ENCODE measurements around the gene STIM1.
A peak's percentile ranks its signal among the peaks of the same experiment; 100 is the strongest.

Gene STIM1

GRCh38 chr11:4059424-4059823, 204.0 kb downstream of the STIM1 start:
- no peak for DNase-seq
- Histone ChIP-seq H3K4me3 (no peak overlapping the region), H3K27ac (no peak overlapping the region), H3K4me1 (peaks cover 0 to 26% (median 11%) of the 10 kb centered on the region in 4 donors), H3K27me3 (no peaks in the 10 kb centered on the region), H3K36me3 (peaks cover 21 to 41% (median 36%) of the 10 kb centered on the region in 3 donors), H3K9me3 (no peaks in the 10 kb centered on the region)
- intact Hi-C loops (cut with DNase I; ENCODE audit: low total_unique reads) = no loop called here
- no peak for TF ChIP-seq CTCF (IDR thresholded peaks at IDR 0.05)

- Histone ChIP-seq H3K36me3 (peaks cover 21 to 40% (median 36%) of the 10 kb centered on the region in 3 donors), H3K4me1 (peaks cover 0 to 35% (median 20%) of the 10 kb centered on the region in 4 donors), H3K9me3 (no peaks in the 10 kb centered on the region), H3K27ac (no peak overlapping the region), H3K4me3 (no peak overlapping the region), H3K27me3 (no peaks in the 10 kb centered on the region)
- no peak for DNase-seq
- intact Hi-C loops (cut with DNase I; ENCODE audit: low total_unique reads) = no loop called here
- no peak for TF ChIP-seq CTCF (IDR thresholded peaks at IDR 0.05)
Measured at GRCh38 chr11:4060182-4060923, 204.9 kb downstream of the STIM1 start.

- no peak for DNase-seq
- Histone ChIP-seq H3K27me3 (no peaks in the 10 kb centered on the region), H3K4me1 (peaks cover 0 to 48% (median 29%) of the 10 kb centered on the region in 4 donors), H3K9me3 (no peaks in the 10 kb centered on the region), H3K4me3 (no peak overlapping the region), H3K27ac (peak overlapping the region in 1 of 2 donors; percentile 10), H3K36me3 (peaks cover 16 to 30% (median 28%) of the 10 kb centered on the region in 3 donors)
- intact Hi-C loops (cut with DNase I; ENCODE audit: low total_unique reads) = no loop called here
- no peak for TF ChIP-seq CTCF (IDR thresholded peaks at IDR 0.05)
Measured at GRCh38 chr11:4061700-4062099, 206.2 kb downstream of the STIM1 start.

DNA sequence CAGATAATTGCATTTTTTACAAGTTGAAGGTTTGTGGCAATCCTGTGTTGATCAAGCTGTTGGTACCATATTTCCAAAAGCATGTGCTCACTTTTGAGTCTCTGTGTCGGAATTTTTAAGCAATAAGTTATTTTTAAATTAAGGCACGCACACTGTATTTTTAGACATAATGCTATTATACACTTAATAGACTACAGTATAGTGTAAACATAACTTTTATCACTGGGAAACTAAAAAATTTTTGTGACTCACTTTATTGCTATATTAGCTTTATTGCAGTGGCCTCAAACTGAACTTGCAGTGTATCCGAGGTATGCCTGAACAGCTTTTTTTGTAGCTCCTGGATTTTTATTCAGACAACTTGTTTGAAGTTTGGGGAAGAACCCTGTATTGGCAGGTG, 207.9 kb downstream of the STIM1 start:
- no peaks in the 10 kb centered on the region for H3K9me3 ChIP-seq
- H3K4me1 ChIP-seq = peaks cover 0 to 54% (median 29%) of the 10 kb centered on the region in 4 donors
- H3K27ac ChIP-seq = peak overlapping the region; percentile 17 to 18
- TF ChIP-seq CTCF (IDR thresholded peaks at IDR 0.05) = no peak
- intact Hi-C loops (cut with DNase I; ENCODE audit: low total_unique reads) = no loop called here
- H3K4me3 ChIP-seq = no peak overlapping the region
- DNase-seq = no peak
- peaks cover 15 to 25% (median 22%) of the 10 kb centered on the region in 3 donors for H3K36me3 ChIP-seq
- H3K27me3 ChIP-seq = no peaks in the 10 kb centered on the region

DNA sequence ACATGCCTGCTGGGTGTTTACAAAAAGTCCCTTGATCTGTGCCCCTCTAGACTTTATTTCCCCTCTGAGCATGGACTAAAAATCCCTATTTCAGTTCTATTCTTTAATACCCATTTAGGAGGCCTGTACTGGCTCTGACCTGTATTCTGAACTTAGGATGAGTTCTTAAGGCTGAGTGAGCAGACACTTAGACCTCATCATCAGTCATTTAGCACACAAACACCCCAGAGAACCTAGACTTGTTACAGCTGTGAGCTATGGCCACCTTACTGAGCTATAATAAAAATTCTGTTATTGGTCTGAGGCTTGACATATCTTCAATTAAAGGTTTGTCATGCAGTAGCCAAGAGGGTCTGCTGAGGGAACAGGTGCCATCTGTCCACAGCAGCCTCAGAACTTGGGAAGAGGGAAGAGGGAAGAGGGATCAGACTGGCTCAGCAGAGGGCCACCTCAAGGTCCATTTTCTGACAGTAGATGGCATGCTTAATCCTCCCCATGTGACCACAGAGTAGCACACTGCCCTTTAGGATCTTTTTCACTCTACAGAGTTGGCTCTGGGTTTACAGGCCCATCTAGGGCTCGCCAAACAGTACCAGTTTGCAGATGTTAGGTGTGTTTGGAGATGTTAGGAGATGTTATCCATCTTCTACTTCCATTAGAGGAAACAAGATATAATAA, 209.0 kb downstream of the STIM1 start:
- Histone ChIP-seq H3K4me1 (peaks cover 0 to 62% (median 33%) of the 10 kb centered on the region in 4 donors), H3K27me3 (no peaks in the 10 kb centered on the region), H3K36me3 (peaks cover 11 to 19% (median 17%) of the 10 kb centered on the region in 3 donors), H3K27ac (peak overlapping the region; percentile 17 to 18), H3K4me3 (no peak overlapping the region), H3K9me3 (no peaks in the 10 kb centered on the region)
- intact Hi-C loops (cut with DNase I; ENCODE audit: low total_unique reads) = no loop called here
- TF ChIP-seq CTCF (IDR thresholded peaks at IDR 0.05) = no peak
- no peak for DNase-seq
